GM12892 (cell line): ENCODE measurements around the gene SCFD2.

Source experiments
- POLR2A ChIP-seq: IDR thresholded peaks from 2 replicates; pipeline ENCODE4 v1.6.1; 2011; ENCODE audit warnings: low read depth, low read length, control low read depth
- POLR2AphosphoS5 ChIP-seq: IDR thresholded peaks from 2 replicates; pipeline ENCODE4 v1.6.1; 2011; ENCODE audit warnings: low read depth, low read length, control low read depth
- TAF1 ChIP-seq: IDR thresholded peaks from 2 replicates; pipeline ENCODE4 v1.6.1; 2011; ENCODE audit warnings: low read depth, mild to moderate bottlenecking, control low read depth, low read length, borderline replicate concordance

GRCh38 chr4:53235547-53235946 lies 130.3 kb downstream of the SCFD2 start:
- no peak for TF ChIP-seq POLR2A
- TF ChIP-seq POLR2AphosphoS5: no peak
- no peak for TF ChIP-seq TAF1
